HEK293 (cell line): Measurements from ENCODE around the gene FBH1.

Source experiments
- BCL11B ChIP-seq: fragments of 450-650 bp; formaldehyde crosslinking; IDR thresholded peaks from 2 replicates; pipeline ENCODE4 v1.5.1; 2016; ENCODE audit warnings: low read depth, missing biosample characterization, missing genetic modification characterization
- IKZF3 ChIP-seq: fragments of 450-650 bp; IDR thresholded peaks from 2 replicates; pipeline ENCODE4 v1.5.0; 2018; ENCODE audit warnings: missing biosample characterization, mild to moderate bottlenecking, missing genetic modification characterization, moderate library complexity
- PRDM6 ChIP-seq: fragments of 450-650 bp; formaldehyde crosslinking; IDR thresholded peaks from 2 replicates; pipeline ENCODE4 v1.5.1; 2017; ENCODE audit warnings: missing biosample characterization, missing genetic modification characterization
- SCRT2 ChIP-seq: fragments of 450-650 bp; formaldehyde crosslinking; IDR thresholded peaks from 2 replicates; pipeline ENCODE4 v1.5.1; 2016; ENCODE audit warnings: missing biosample characterization, missing genetic modification characterization
- SP2 ChIP-seq: fragments of 450-650 bp; formaldehyde crosslinking; IDR thresholded peaks from 2 replicates; pipeline ENCODE4 v1.5.1; 2016; ENCODE audit warnings: missing biosample characterization, missing genetic modification characterization
- YY2 ChIP-seq: fragments of 450-650 bp; formaldehyde crosslinking; IDR thresholded peaks from 2 replicates; pipeline ENCODE4 v1.5.1; 2016; ENCODE audit warnings: missing biosample characterization, missing genetic modification characterization
- ZBTB48 ChIP-seq: fragments of 450-650 bp; formaldehyde crosslinking; IDR thresholded peaks from 2 replicates; pipeline ENCODE4 v1.5.1; 2016; ENCODE audit warnings: missing biosample characterization, missing genetic modification characterization
- ZBTB8A ChIP-seq: fragments of 450-650 bp; formaldehyde crosslinking; IDR thresholded peaks from 2 replicates; pipeline ENCODE4 v1.5.1; 2016; ENCODE audit warnings: missing biosample characterization, missing genetic modification characterization
- ZFHX2 ChIP-seq: fragments of 450-650 bp; formaldehyde crosslinking; conservative IDR thresholded peaks from 2 replicates; pipeline ENCODE4 v1.5.1; 2016; ENCODE audit warnings: missing biosample characterization, missing genetic modification characterization
- ZNF202 ChIP-seq: fragments of 450-650 bp; formaldehyde crosslinking; IDR thresholded peaks from 2 replicates; pipeline ENCODE4 v1.5.1; 2016; ENCODE audit warnings: missing biosample characterization, missing genetic modification characterization, borderline replicate concordance
- ZNF24 ChIP-seq: fragments of 450-650 bp; formaldehyde crosslinking; IDR thresholded peaks from 2 replicates; pipeline ENCODE4 v1.5.1; 2016; ENCODE audit warnings: missing biosample characterization, missing genetic modification characterization
- ZNF423 ChIP-seq: fragments of 450-650 bp; formaldehyde crosslinking; IDR thresholded peaks from 2 replicates; pipeline ENCODE4 v1.5.1; 2016; ENCODE audit warnings: missing biosample characterization, missing genetic modification characterization
- ZNF501 ChIP-seq: fragments of 450-650 bp; formaldehyde crosslinking; IDR thresholded peaks from 2 replicates; pipeline ENCODE4 v1.5.1; 2016; ENCODE audit warnings: missing biosample characterization, missing genetic modification characterization
- ZNF600 ChIP-seq: fragments of 450-650 bp; formaldehyde crosslinking; IDR thresholded peaks from 2 replicates; pipeline ENCODE4 v1.5.1; 2016; ENCODE audit warnings: missing biosample characterization, missing genetic modification characterization
- ZNF76 ChIP-seq: fragments of 450-650 bp; formaldehyde crosslinking; IDR thresholded peaks from 2 replicates; pipeline ENCODE4; 2016; ENCODE audit warnings: low read depth, missing biosample characterization, missing genetic modification characterization, borderline replicate concordance
- ZXDB ChIP-seq: fragments of 450-650 bp; formaldehyde crosslinking; IDR thresholded peaks from 2 replicates; pipeline ENCODE4 v1.5.1; 2016; ENCODE audit warnings: missing biosample characterization, missing genetic modification characterization
- TF ChIP-seq, protein P1 (sequence below): fragments of 450-650 bp; formaldehyde crosslinking; IDR thresholded peaks from 2 replicates; pipeline ENCODE4 v1.5.1; 2016; ENCODE audit warnings: missing biosample characterization, missing genetic modification characterization, borderline replicate concordance
- TF ChIP-seq, protein P2 (sequence below): fragments of 450-650 bp; formaldehyde crosslinking; IDR thresholded peaks from 2 replicates; pipeline ENCODE4 v1.5.1; 2016; ENCODE audit warnings: missing biosample characterization, missing genetic modification characterization
- TF ChIP-seq, protein P3 (sequence below): fragments of 450-650 bp; formaldehyde crosslinking; IDR thresholded peaks from 2 replicates; pipeline ENCODE4 v1.5.1; 2016; ENCODE audit warnings: missing biosample characterization, missing genetic modification characterization
- TF ChIP-seq, protein P4 (sequence below): fragments of 450-650 bp; formaldehyde crosslinking; IDR thresholded peaks from 2 replicates; pipeline ENCODE4 v1.5.1; 2016; ENCODE audit warnings: missing biosample characterization, missing genetic modification characterization, low read depth
- TF ChIP-seq, protein P5 (sequence below): fragments of 450-650 bp; formaldehyde crosslinking; IDR thresholded peaks from 2 replicates; pipeline ENCODE4 v1.5.1; 2016; ENCODE audit warnings: missing biosample characterization, missing genetic modification characterization, low read depth

The FBH1 gene

GRCh38 chr10:5889624-5890451, at the start of gene FBH1, which contains the start of gene ANKRD16 (continued):
- TF ChIP-seq ZNF24 (tag by site-specific recombination) (peak; percentile 13; the same call in 1 of the 2 replicates), PRDM6 (tag by site-specific recombination) (no peak), ZNF423 (tag by site-specific recombination) (no peak; the same call in 1 of the 2 replicates), BCL11B (tag by site-specific recombination) (peak; percentile 78; the same call in 1 of the 2 replicates), ZFHX2 (tag by site-specific recombination) (peak; percentile 54; the same call in 1 of the 2 replicates), ZNF76 (peak; percentile 92), ZNF600 (tag by site-specific recombination) (peak; percentile 84), ZNF501 (tag by site-specific recombination) (peak; percentile 70; the same call in 1 of the 2 replicates), YY2 (no peak), ZBTB48 (tag by site-specific recombination) (peak; percentile 88), ZBTB8A (tag by site-specific recombination) (peak; percentile 96), ZXDB (tag by site-specific recombination) (peak; percentile 84), IKZF3 (tag by site-specific recombination) (peak; percentile 94), ZNF202 (no peak), SCRT2 (tag by site-specific recombination) (no peak), SP2 (peak; percentile 98)
- TF ChIP-seq, protein P1, sequence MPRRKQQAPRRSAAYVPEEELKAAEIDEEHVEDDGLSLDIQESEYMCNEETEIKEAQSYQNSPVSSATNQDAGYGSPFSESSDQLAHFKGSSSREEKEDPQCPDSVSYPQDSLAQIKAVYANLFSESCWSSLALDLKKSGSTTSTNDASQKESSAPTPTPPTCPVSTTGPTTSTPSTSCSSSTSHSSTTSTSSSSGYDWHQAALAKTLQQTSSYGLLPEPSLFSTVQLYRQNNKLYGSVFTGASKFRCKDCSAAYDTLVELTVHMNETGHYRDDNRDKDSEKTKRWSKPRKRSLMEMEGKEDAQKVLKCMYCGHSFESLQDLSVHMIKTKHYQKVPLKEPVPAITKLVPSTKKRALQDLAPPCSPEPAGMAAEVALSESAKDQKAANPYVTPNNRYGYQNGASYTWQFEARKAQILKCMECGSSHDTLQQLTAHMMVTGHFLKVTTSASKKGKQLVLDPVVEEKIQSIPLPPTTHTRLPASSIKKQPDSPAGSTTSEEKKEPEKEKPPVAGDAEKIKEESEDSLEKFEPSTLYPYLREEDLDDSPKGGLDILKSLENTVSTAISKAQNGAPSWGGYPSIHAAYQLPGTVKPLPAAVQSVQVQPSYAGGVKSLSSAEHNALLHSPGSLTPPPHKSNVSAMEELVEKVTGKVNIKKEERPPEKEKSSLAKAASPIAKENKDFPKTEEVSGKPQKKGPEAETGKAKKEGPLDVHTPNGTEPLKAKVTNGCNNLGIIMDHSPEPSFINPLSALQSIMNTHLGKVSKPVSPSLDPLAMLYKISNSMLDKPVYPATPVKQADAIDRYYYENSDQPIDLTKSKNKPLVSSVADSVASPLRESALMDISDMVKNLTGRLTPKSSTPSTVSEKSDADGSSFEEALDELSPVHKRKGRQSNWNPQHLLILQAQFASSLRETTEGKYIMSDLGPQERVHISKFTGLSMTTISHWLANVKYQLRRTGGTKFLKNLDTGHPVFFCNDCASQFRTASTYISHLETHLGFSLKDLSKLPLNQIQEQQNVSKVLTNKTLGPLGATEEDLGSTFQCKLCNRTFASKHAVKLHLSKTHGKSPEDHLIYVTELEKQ (tag by site-specific recombination), result no peak; the same call in 1 of the 2 replicates
- TF ChIP-seq, protein P2, sequence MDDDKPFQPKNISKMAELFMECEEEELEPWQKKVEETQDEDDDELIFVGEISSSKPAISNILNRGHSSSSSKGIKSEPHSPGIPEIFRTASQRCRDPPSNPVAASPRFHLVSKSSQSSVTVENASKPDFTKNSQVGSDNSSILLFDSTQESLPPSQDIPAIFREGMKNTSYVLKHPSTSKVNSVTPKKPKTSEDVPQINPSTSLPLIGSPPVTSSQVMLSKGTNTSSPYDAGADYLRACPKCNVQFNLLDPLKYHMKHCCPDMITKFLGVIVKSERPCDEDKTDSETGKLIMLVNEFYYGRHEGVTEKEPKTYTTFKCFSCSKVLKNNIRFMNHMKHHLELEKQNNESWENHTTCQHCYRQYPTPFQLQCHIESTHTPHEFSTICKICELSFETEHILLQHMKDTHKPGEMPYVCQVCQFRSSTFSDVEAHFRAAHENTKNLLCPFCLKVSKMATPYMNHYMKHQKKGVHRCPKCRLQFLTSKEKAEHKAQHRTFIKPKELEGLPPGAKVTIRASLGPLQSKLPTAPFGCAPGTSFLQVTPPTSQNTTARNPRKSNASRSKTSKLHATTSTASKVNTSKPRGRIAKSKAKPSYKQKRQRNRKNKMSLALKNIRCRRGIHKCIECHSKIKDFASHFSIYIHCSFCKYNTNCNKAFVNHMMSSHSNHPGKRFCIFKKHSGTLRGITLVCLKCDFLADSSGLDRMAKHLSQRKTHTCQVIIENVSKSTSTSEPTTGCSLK (tag by site-specific recombination), result no peak
- TF ChIP-seq, protein P3, sequence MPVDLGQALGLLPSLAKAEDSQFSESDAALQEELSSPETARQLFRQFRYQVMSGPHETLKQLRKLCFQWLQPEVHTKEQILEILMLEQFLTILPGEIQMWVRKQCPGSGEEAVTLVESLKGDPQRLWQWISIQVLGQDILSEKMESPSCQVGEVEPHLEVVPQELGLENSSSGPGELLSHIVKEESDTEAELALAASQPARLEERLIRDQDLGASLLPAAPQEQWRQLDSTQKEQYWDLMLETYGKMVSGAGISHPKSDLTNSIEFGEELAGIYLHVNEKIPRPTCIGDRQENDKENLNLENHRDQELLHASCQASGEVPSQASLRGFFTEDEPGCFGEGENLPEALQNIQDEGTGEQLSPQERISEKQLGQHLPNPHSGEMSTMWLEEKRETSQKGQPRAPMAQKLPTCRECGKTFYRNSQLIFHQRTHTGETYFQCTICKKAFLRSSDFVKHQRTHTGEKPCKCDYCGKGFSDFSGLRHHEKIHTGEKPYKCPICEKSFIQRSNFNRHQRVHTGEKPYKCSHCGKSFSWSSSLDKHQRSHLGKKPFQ (tag by site-specific recombination), result no peak
- TF ChIP-seq, protein P4, sequence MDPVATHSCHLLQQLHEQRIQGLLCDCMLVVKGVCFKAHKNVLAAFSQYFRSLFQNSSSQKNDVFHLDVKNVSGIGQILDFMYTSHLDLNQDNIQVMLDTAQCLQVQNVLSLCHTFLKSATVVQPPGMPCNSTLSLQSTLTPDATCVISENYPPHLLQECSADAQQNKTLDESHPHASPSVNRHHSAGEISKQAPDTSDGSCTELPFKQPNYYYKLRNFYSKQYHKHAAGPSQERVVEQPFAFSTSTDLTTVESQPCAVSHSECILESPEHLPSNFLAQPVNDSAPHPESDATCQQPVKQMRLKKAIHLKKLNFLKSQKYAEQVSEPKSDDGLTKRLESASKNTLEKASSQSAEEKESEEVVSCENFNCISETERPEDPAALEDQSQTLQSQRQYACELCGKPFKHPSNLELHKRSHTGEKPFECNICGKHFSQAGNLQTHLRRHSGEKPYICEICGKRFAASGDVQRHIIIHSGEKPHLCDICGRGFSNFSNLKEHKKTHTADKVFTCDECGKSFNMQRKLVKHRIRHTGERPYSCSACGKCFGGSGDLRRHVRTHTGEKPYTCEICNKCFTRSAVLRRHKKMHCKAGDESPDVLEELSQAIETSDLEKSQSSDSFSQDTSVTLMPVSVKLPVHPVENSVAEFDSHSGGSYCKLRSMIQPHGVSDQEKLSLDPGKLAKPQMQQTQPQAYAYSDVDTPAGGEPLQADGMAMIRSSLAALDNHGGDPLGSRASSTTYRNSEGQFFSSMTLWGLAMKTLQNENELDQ (tag by site-specific recombination), result no peak
- TF ChIP-seq, protein P5, sequence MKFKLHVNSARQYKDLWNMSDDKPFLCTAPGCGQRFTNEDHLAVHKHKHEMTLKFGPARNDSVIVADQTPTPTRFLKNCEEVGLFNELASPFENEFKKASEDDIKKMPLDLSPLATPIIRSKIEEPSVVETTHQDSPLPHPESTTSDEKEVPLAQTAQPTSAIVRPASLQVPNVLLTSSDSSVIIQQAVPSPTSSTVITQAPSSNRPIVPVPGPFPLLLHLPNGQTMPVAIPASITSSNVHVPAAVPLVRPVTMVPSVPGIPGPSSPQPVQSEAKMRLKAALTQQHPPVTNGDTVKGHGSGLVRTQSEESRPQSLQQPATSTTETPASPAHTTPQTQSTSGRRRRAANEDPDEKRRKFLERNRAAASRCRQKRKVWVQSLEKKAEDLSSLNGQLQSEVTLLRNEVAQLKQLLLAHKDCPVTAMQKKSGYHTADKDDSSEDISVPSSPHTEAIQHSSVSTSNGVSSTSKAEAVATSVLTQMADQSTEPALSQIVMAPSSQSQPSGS (tag by site-specific recombination), result no peak
